GM21360 (cell line): Measurements from ENCODE around the gene PIK3R2.

Experiments used
- ATAC-seq: cut with Tn5 transposase; IDR thresholded peaks from one replicate; pipeline ENCODE4 v1.9.1; 2021; ENCODE audit warnings: mild to moderate bottlenecking, moderate library complexity; ENCODE audit not compliant: unreplicated experiment

PIK3R2 gene

GRCh38 chr19:18122860-18123795 is 29.8 kb upstream of the PIK3R2 start:
- no peak for ATAC-seq

DNA sequence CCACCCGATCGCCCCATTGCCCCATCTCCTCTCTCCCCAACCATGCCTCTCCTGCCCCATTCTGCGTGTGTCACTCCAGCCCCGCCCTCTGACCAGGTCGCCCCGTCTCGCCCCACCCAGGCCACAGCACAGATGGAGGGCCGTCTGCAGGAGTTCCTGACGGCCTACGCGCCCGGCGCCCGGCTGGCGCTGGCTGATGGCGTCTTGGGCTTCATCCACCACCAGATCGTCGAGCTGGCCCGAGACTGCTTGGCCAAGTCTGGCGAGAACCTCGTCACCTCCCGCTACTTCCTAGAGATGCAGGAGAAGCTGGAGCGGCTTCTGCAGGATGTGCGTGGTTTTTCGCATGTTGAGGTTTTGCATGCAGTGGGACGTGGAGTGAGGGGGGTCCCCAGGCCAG is 29.1 kb upstream of the PIK3R2 start:
- ATAC-seq, result no peak

GRCh38 chr19:18126097-18126496 is 26.9 kb upstream of the PIK3R2 start:
- no peak for ATAC-seq

- ATAC-seq, result no peak
Observed at GRCh38 chr19:18128044-18128443, 24.9 kb upstream of the PIK3R2 start.

GRCh38 chr19:18128805-18129204 is 24.2 kb upstream of the PIK3R2 start:
- no peak for ATAC-seq

- no peak for ATAC-seq
Observed at GRCh38 chr19:18130523-18131242, 22.3 kb upstream of the PIK3R2 start.

DNA sequence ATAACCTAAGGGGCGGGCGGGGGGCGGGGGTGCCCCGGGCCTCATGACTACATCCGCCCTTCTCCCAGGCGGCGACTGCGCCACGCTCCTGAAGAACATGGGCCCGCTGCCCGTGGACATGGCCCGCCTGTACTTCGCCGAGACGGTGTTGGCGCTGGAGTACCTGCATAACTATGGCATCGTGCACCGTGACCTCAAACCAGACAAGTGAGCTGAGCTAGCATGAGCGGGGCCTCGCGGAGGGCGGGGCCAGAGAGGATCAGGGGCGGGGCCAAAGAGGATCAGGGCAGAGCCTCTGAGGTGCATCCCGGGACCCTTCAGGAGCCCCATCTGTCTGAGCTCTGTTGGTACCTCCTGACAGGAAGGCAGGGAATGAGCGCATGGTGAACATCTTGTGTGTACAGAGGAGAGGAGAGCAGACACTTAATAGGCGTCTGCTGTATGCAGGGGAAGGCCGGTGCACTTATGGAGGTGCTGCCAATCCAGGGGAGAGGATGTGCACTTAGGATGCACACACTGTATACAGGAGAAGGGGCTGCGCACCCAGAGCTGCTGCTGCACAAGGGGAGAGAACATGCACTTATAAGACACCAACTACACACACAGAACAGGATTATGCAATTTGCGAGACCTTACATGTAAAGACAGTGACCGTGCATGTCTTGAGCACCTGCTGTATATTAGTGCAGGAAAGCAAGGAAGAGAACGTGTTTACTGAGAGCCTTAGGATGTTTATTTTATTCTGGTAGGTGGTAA is 20.9 kb upstream of the PIK3R2 start:
- no peak for ATAC-seq

GRCh38 chr19:18135712-18136584 is 17.0 kb upstream of the PIK3R2 start:
- ATAC-seq, result no peak

GRCh38 chr19:18137242-18137641 is 15.7 kb upstream of the PIK3R2 start:
- ATAC-seq, result no peak

GRCh38 chr19:18137657-18138339 is 15.2 kb upstream of the PIK3R2 start:
- no peak for ATAC-seq

GRCh38 chr19:18140473-18140872 is 12.5 kb upstream of the PIK3R2 start:
- ATAC-seq, result no peak

DNA sequence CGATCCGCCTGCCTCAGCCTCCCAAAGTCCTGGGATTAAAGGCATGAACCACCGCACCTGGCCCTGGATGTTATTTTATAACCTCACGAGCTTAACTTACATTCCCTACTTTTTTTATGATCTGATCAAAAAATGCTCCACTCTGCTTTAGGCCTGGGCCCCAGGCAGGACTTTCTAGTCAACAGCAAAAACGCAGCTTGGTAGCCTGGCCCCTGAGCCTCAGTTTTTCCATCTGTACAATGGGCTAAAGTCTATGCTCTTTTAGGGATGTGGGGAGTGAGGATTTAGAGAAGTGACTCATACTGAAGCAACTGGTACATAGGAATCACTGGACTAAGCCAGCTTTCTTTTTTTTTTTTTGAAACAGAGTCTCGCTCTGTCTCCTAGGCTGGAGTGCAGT is 11.9 kb upstream of the PIK3R2 start:
- no peak for ATAC-seq

DNA sequence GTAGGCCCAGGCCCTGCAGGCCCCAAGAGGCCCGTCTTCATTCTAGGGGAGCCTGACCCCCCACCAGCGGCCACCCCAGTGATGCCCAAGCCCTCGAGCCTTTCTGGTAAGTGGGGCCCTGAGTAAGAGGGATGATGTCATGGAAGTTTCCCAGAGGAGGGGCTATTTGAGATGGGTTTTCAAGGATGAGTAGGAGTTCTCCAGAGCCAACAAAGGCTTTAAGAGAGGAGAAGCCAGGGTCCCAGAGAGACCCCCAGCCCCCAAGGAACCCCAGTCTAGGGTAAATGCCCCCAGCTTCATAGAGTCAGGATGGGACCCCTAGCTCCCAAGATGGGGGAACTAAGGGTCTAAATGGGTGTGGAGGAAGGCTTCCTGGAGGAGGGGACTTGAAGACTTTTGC is 9.1 kb upstream of the PIK3R2 start:
- ATAC-seq, result no peak

- no peak for ATAC-seq
Observed at GRCh38 chr19:18144361-18144760, 8.6 kb upstream of the PIK3R2 start.

- ATAC-seq, result no peak
Observed at GRCh38 chr19:18144906-18145305, 8.1 kb upstream of the PIK3R2 start.

GRCh38 chr19:18145391-18145999 is 7.5 kb upstream of the PIK3R2 start:
- no peak for ATAC-seq

DNA sequence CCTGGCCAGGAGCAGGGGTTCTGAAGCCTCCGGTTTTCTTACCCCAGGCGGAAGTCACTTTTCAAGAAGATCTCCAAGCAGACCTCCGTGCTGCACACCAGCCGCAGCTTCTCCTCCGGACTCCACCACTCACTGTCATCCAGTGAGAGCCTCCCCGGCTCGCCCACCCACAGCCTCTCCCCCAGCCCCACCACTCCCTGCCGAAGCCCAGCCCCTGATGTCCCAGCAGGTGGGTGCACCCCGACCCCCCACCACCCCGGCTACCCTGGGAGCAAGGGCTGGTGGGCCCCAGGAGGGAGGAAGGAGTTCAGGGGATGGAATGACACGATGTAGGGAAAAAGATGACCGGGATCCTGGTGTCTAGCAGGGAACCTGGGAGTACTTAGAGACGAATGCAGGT is 5.6 kb upstream of the PIK3R2 start:
- ATAC-seq, result no peak

GRCh38 chr19:18149596-18149975 is 3.4 kb upstream of the PIK3R2 start:
- ATAC-seq, result no peak

GRCh38 chr19:18150776-18151624 is 2.0 kb upstream of the PIK3R2 start:
- ATAC-seq, result no peak
